IMR-90 (cell line): ENCODE measurements around the gene SAMD10. TPM values are rescaled to one million over a fixed set of nuclear protein-coding genes. Genes with fewer than 3 reads are reported as not detected.

ENCODE experiments used
- ATAC-seq: fragments of 200-7000 bp; cut with Tn5 transposase; 2 replicates; pipeline ENCODE4 v1.9.1; 2020; ENCODE audit warnings: low read depth, mild to moderate bottlenecking, moderate library complexity
- BruUV-seq: library from RNA; stranded (reverse); fragments of 400-500 nt; replicated peaks from 2 replicates; lab custom pipeline; 2021; lab: Mats Ljungman, UMichigan
- CTCF ChIA-PET: fragments of 300-600 bp; formaldehyde crosslinking; extraction: SDS; loops from one replicate; lab custom pipeline; 2021; ENCODE audit warnings: antibody characterized with exemption; lab: Yijun Ruan, JAX
- POLR2A ChIA-PET: fragments of 300-600 bp; sonication (Branson Sonifier 250); formaldehyde crosslinking; loops from one replicate; lab custom pipeline; 2022; ENCODE audit warnings: antibody characterized with exemption; ENCODE audit not compliant: unreplicated experiment; lab: Charles Lee
- DNase-seq: peaks from one replicate; pipeline ENCODE4 v3.0.0; 2013
- H2AFZ ChIP-seq: replicated peaks from 2 replicates; pipeline ENCODE3; 2013; ENCODE audit warnings: low read length, mild to moderate bottlenecking; ENCODE audit not compliant: poor library complexity
- H2AK5ac ChIP-seq: 2 replicates; pipeline ENCODE4 v1.6.1; 2013; ENCODE audit warnings: low read depth, low read length, inconsistent platforms
- H2AK9ac ChIP-seq: replicated peaks from 2 replicates; pipeline ENCODE3; 2013; ENCODE audit warnings: mild to moderate bottlenecking, low read depth, low read length, moderate library complexity; ENCODE audit not compliant: poor library complexity
- H2BK120ac ChIP-seq: 2 replicates; pipeline ENCODE4 v1.6.1; 2013; ENCODE audit warnings: low read depth, low read length, inconsistent platforms
- H2BK15ac ChIP-seq: 3 replicates; pipeline ENCODE4 v1.6.1; 2013; ENCODE audit warnings: low read depth, low read length, inconsistent platforms
- H2BK20ac ChIP-seq: 2 replicates; pipeline ENCODE4 v1.6.1; 2013; ENCODE audit warnings: low read depth, mild to moderate bottlenecking, inconsistent platforms, low read length, moderate library complexity
- H2BK5ac ChIP-seq: 2 replicates; pipeline ENCODE4 v1.6.1; 2013; ENCODE audit warnings: mild to moderate bottlenecking, low read depth, low read length, inconsistent platforms; ENCODE audit not compliant: poor library complexity, severe bottlenecking
- H3K14ac ChIP-seq: replicated peaks from 2 replicates; pipeline ENCODE4 v1.6.1; 2013; ENCODE audit warnings: low read depth, low read length, inconsistent platforms
- H3K18ac ChIP-seq: 2 replicates; pipeline ENCODE4 v1.6.1; 2013; ENCODE audit warnings: low read depth, low read length, control low read depth
- H3K23ac ChIP-seq: 2 replicates; pipeline ENCODE4 v1.6.1; 2013; ENCODE audit warnings: low read depth, low read length, inconsistent platforms
- H3K27ac ChIP-seq: 2 replicates; pipeline ENCODE4 v1.5.1; 2013; ENCODE audit warnings: mild to moderate bottlenecking, control low read depth, low read length; ENCODE audit not compliant: insufficient read depth
- H3K27me3 ChIP-seq: 2 replicates; pipeline ENCODE4 v1.6.1; 2013; ENCODE audit warnings: low read length; ENCODE audit not compliant: control insufficient read depth, insufficient read depth
- H3K36me3 ChIP-seq: 2 replicates; pipeline ENCODE4 v1.6.1; 2013; ENCODE audit warnings: low read length, mixed read lengths; ENCODE audit not compliant: control insufficient read depth, insufficient read depth
- H3K4ac ChIP-seq: 2 replicates; pipeline ENCODE4 v1.6.1; 2013; ENCODE audit warnings: low read depth, low read length, inconsistent platforms
- H3K4me1 ChIP-seq: 2 replicates; pipeline ENCODE4 v1.6.1; 2013; ENCODE audit warnings: low read length, mixed read lengths; ENCODE audit not compliant: control insufficient read depth, insufficient read depth
- H3K4me2 ChIP-seq: 2 replicates; pipeline ENCODE4 v1.6.1; 2013; ENCODE audit warnings: low read depth, mild to moderate bottlenecking, control low read depth, low read length, moderate library complexity
- H3K4me3 ChIP-seq: 2 replicates; pipeline ENCODE4 v1.5.1; 2013; ENCODE audit warnings: low read depth, mild to moderate bottlenecking, control low read depth, low read length, moderate library complexity; ENCODE audit not compliant: insufficient read depth
- H3K56ac ChIP-seq: 2 replicates; pipeline ENCODE4 v1.6.1; 2013; ENCODE audit warnings: low read length, inconsistent platforms; ENCODE audit not compliant: insufficient read depth; ENCODE audit errors: extremely low read depth
- H3K79me1 ChIP-seq, 2 experiments: 2 replicates each; pipeline ENCODE4 v1.6.1; 2013; ENCODE audit warnings: low read length in 2 of 2, inconsistent platforms in 1 of 2, low read depth in 1 of 2
- H3K9ac ChIP-seq: 2 replicates; pipeline ENCODE4 v1.6.1; 2013; ENCODE audit warnings: low read depth, low read length, control low read depth
- H3K9me1 ChIP-seq: 2 replicates; pipeline ENCODE4 v1.6.1; 2013; ENCODE audit warnings: low read length, inconsistent platforms; ENCODE audit not compliant: insufficient read depth
- H3K9me3 ChIP-seq: 2 replicates; pipeline ENCODE4 v1.6.1; 2013; ENCODE audit warnings: low read length; ENCODE audit not compliant: control insufficient read depth, insufficient read depth
- H4K20me1 ChIP-seq: 2 replicates; pipeline ENCODE4 v1.6.1; 2013; ENCODE audit warnings: low read length, inconsistent platforms; ENCODE audit not compliant: insufficient read depth
- H4K5ac ChIP-seq: 2 replicates; pipeline ENCODE4 v1.6.1; 2013; ENCODE audit warnings: mild to moderate bottlenecking, low read depth, low read length, control low read depth
- H4K8ac ChIP-seq, 2 experiments: 2 replicates each; pipeline ENCODE4 v1.6.1; 2013; ENCODE audit warnings: low read depth in 2 of 2, low read length in 2 of 2, control low read depth in 1 of 2, inconsistent platforms in 1 of 2
- H4K91ac ChIP-seq: 2 replicates; pipeline ENCODE4 v1.6.1; 2013; ENCODE audit warnings: low read depth, low read length, inconsistent platforms; ENCODE audit not compliant: insufficient read depth
- BHLHE40 ChIP-seq: fragments of 150-350 bp; IDR thresholded peaks from 2 replicates; pipeline ENCODE4 v1.6.1; 2016; ENCODE audit warnings: mild to moderate bottlenecking, low read depth, low read length
- CEBPB ChIP-seq: IDR thresholded peaks from 2 replicates; pipeline ENCODE4 v1.6.1; 2012; ENCODE audit warnings: low read depth, low read length, improper control_type of control experiment
- CHD1 ChIP-seq: IDR thresholded peaks from 2 replicates; pipeline ENCODE4 v1.6.1; 2012; ENCODE audit warnings: low read depth, low read length, improper control_type of control experiment
- MAFK ChIP-seq: IDR thresholded peaks from 2 replicates; pipeline ENCODE4 v1.6.1; 2012; ENCODE audit warnings: low read depth, low read length, improper control_type of control experiment
- MAZ ChIP-seq: IDR thresholded peaks from 2 replicates; pipeline ENCODE4 v1.6.1; 2012; ENCODE audit warnings: low read depth, mild to moderate bottlenecking, low read length, improper control_type of control experiment, moderate library complexity, borderline replicate concordance
- NFE2L2 ChIP-seq: fragments of 150-350 bp; IDR thresholded peaks from 2 replicates; pipeline ENCODE4 v1.6.1; 2016; ENCODE audit warnings: low read depth, mild to moderate bottlenecking, low read length
- POLR2A ChIP-seq: IDR thresholded peaks from 2 replicates; pipeline ENCODE4 v1.6.1; 2012; ENCODE audit warnings: mild to moderate bottlenecking, low read depth, low read length
- RFX5 ChIP-seq: IDR thresholded peaks from 2 replicates; pipeline ENCODE4 v1.8.0; 2012; ENCODE audit warnings: low read depth, mild to moderate bottlenecking, low read length, moderate library complexity
- WGBS, 2 experiments: methylation state at CpG; one replicate each; pipeline versions ENCODE4 v1.1.5 to v1.1.7; 2013; ENCODE audit warnings: missing lambda C conversion rate in 2 of 2; ENCODE audit not compliant: insufficient read length in 1 of 2; ENCODE audit errors: extremely low coverage in 2 of 2; 5-methylcytosine and 5-hydroxymethylcytosine counted together
- dilution Hi-C: fragments of 300-500 bp; cut with HindIII; formaldehyde crosslinking; loops from one replicate; pipeline ENCODE4 v1.14.3; 2018; ENCODE audit warnings: low sequenced_read_pairs; ENCODE audit not compliant: unreplicated experiment
- in situ Hi-C: fragments of 300-500 bp; cut with MboI; formaldehyde crosslinking; loops from 3 replicates; pipeline ENCODE4 v1.14.3; 2019; ENCODE audit warnings: low sequenced_read_pairs, inconsistent platforms, mixed read lengths
- intact Hi-C: fragments of 100-400 bp; cut with micrococcal nuclease; formaldehyde crosslinking; loops from 2 replicates; pipeline ENCODE4 v1.10.0; 2022
- polyA plus RNA-seq, 3 experiments: library from polyadenylated mRNA; depleted of rRNA; stranded (reverse); fragments of >200 nt; gene quantifications; 2 replicates each; pipeline ENCODE4 v1.2.3, GENCODE V29; 2012; ENCODE audit warnings: low replicate concordance in 1 of 3
- total RNA-seq: library from RNA; depleted of rRNA; stranded (reverse); fragments of >200 nt; gene quantifications from 2 replicates; pipeline ENCODE4 v1.2.3, GENCODE V29; 2012
- TF ChIP-seq, protein P1 (sequence below): fragments of 150-350 bp; IDR thresholded peaks from 2 replicates; pipeline ENCODE4 v1.6.1; 2017; ENCODE audit warnings: mild to moderate bottlenecking, antibody characterized with exemption, low read length, low read depth
- TF ChIP-seq, protein P2 (sequence below): conservative IDR thresholded peaks from 2 replicates; pipeline ENCODE4 v1.5.1; 2012; ENCODE audit warnings: mild to moderate bottlenecking, low read depth, low read length, improper control_type of control experiment
- TF ChIP-seq, protein P3 (sequence below): fragments of 150-350 bp; IDR thresholded peaks from 2 replicates; pipeline ENCODE4 v1.6.1; 2016; ENCODE audit warnings: low read depth, mild to moderate bottlenecking, low read length, moderate library complexity, borderline replicate concordance

Gene SAMD10
- total and polyA plus RNA-seq, 2 of the 4 experiments (the other 2 are of a cell fraction): 0.54 to 4.1 TPM

DNA sequence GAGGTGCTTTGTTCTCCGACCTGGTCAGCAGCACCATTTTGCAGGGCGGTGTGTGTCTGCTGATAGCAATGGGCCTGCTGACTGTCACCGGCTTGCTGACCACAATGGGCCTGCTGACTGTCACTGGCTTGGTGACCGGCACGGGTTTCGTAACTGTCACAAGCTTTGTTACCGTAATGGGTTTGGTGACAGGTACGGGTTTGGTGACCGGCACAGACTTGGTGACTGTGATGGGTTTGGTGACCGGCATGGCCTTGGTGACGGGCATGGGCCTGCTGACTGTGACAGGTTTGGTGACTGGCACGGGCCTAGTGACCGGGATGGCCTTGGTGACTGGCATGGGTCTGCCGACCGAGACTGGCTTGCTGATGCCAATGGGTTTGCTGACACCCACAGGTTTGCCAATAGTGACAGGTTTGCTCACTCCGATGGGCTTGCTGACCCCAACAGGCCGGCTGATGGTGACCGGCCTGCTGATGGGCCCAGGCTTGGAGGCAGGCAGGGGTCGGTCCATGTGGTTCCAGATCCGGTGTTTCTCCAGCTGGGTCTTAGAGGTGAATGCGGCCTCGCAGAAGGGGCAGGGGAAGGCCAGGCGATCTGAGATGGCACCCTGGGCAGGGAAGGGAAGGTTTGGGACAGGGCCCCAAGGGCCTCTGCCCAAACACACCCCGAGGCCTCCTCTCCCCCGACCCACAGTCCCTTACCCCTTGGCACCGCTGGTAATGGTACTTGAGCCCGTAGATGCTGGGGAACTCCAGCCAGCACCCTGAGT, 13.1 kb downstream of the SAMD10 start:
- Histone ChIP-seq H2BK15ac (no peak overlapping the region), H3K4ac (no peak overlapping the region), H3K27me3 (no peaks in the 10 kb centered on the region), H2BK120ac (no peak overlapping the region), H3K9ac (no peak overlapping the region), H3K9me3 (no peaks in the 10 kb centered on the region), H3K18ac (no peak overlapping the region), H4K20me1 (no peaks in the 10 kb centered on the region; the same call in 1 of the 2 replicates), H3K4me2 (no peak overlapping the region), H2BK20ac (no peak overlapping the region), H3K4me1 (peaks cover 7% of the 10 kb centered on the region), H2BK5ac (no peak overlapping the region), H4K91ac (no peak overlapping the region), H4K5ac (no peak overlapping the region), H3K27ac (no peak overlapping the region), H2AK9ac (peak overlapping the region; percentile 9), H4K8ac (no peak overlapping the region), H3K23ac (no peak overlapping the region), H3K36me3 (peaks cover 50% of the 10 kb centered on the region), H3K56ac (no peak overlapping the region), H3K79me1 (peaks cover 12 to 25% of the 10 kb centered on the region in 2 experiments), H3K14ac (no peak overlapping the region), H3K4me3 (no peak overlapping the region), H3K9me1 (peaks cover 3% of the 10 kb centered on the region; the same call in 1 of the 2 replicates), H2AK5ac (no peak overlapping the region), H2AFZ (no peak overlapping the region)
- 100% methylated on average over 14 of the region's 27 CpGs; no CpG with 5 or more reads in 1 of the 2 experiments for WGBS, 2 experiments
- dilution Hi-C loops (no loop called here), intact Hi-C loops (no loop called here), in situ Hi-C loops (no loop called here)
- ChIA-PET CTCF (no interaction called here), POLR2A (no interaction called here)
- no peak for TF ChIP-seq MAFK
- TF ChIP-seq, protein P1, sequence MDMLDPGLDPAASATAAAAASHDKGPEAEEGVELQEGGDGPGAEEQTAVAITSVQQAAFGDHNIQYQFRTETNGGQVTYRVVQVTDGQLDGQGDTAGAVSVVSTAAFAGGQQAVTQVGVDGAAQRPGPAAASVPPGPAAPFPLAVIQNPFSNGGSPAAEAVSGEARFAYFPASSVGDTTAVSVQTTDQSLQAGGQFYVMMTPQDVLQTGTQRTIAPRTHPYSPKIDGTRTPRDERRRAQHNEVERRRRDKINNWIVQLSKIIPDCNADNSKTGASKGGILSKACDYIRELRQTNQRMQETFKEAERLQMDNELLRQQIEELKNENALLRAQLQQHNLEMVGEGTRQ: no peak
- no peak for TF ChIP-seq NFE2L2
- no peak for TF ChIP-seq BHLHE40
- no peak for TF ChIP-seq CEBPB
- no peak for TF ChIP-seq RFX5
- TF ChIP-seq, protein P2, sequence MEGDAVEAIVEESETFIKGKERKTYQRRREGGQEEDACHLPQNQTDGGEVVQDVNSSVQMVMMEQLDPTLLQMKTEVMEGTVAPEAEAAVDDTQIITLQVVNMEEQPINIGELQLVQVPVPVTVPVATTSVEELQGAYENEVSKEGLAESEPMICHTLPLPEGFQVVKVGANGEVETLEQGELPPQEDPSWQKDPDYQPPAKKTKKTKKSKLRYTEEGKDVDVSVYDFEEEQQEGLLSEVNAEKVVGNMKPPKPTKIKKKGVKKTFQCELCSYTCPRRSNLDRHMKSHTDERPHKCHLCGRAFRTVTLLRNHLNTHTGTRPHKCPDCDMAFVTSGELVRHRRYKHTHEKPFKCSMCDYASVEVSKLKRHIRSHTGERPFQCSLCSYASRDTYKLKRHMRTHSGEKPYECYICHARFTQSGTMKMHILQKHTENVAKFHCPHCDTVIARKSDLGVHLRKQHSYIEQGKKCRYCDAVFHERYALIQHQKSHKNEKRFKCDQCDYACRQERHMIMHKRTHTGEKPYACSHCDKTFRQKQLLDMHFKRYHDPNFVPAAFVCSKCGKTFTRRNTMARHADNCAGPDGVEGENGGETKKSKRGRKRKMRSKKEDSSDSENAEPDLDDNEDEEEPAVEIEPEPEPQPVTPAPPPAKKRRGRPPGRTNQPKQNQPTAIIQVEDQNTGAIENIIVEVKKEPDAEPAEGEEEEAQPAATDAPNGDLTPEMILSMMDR: no peak
- TF ChIP-seq, protein P3, sequence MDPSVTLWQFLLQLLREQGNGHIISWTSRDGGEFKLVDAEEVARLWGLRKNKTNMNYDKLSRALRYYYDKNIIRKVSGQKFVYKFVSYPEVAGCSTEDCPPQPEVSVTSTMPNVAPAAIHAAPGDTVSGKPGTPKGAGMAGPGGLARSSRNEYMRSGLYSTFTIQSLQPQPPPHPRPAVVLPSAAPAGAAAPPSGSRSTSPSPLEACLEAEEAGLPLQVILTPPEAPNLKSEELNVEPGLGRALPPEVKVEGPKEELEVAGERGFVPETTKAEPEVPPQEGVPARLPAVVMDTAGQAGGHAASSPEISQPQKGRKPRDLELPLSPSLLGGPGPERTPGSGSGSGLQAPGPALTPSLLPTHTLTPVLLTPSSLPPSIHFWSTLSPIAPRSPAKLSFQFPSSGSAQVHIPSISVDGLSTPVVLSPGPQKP: no peak
- no peak for TF ChIP-seq CHD1
- no peak for TF ChIP-seq MAZ
- TF ChIP-seq POLR2A: no peak
- TSS peak; percentile 65 for BruUV-seq
- DNase-seq (no peak), ATAC-seq (no peak)
